GM12878 (cell line): ENCODE results near the gene DRD2. TPM values are rescaled to one million over a fixed set of nuclear protein-coding genes. Genes with fewer than 3 reads are reported as not detected.

Experiments used
- ATAC-seq: fragments of 200-7000 bp; cut with Tn5 transposase; 3 replicates; pipeline ENCODE4 v1.9.1; 2020; ENCODE audit warnings: mild to moderate bottlenecking, moderate library complexity
- BruUV-seq: library from RNA; stranded (reverse); fragments of 400-500 nt; replicated peaks from 2 replicates; lab custom pipeline; 2021; lab: Mats Ljungman, UMichigan
- CTCF ChIA-PET: fragments of 300-600 bp; sonication (Branson Sonifier 250); formaldehyde crosslinking; extraction: SDS; loops from one replicate; lab custom pipeline; 2021; ENCODE audit warnings: inconsistent platforms; lab: Yijun Ruan, JAX
- POLR2A ChIA-PET: fragments of 350-600 bp; formaldehyde crosslinking; extraction: SDS; loops from one replicate; lab custom pipeline; 2021; ENCODE audit warnings: inconsistent platforms; lab: Charles Lee
- RAD21 ChIA-PET: fragments of 300-600 bp; sonication (Branson Sonifier 250); formaldehyde crosslinking; loops from one replicate; lab custom pipeline; 2023; ENCODE audit warnings: antibody characterized with exemption; ENCODE audit not compliant: unreplicated experiment; lab: Charles Lee
- SMC1A ChIA-PET: fragments of 300-600 bp; sonication (Branson Sonifier 250); formaldehyde crosslinking; loops from one replicate; lab custom pipeline; 2023; ENCODE audit not compliant: unreplicated experiment, uncharacterized antibody; lab: Charles Lee
- DNase-seq: peaks from one replicate; pipeline ENCODE4 v3.0.0-alpha.2; 2011; ENCODE audit warnings: low read depth, low spot score
- FAIRE-seq: peaks from 3 replicates; lab custom pipeline; 2011; peaks lifted over from hg19 to GRCh38; lab: Jason Lieb, UNC
- H2AFZ ChIP-seq: 2 replicates; pipeline ENCODE4 v1.6.0; 2011; ENCODE audit warnings: low read depth, low read length, control low read depth; ENCODE audit not compliant: control insufficient read depth
- H3K27ac ChIP-seq: 2 replicates; pipeline ENCODE4 v1.5.1; 2011; ENCODE audit warnings: control low read depth; ENCODE audit not compliant: control insufficient read depth, insufficient read depth
- H3K27me3 ChIP-seq, 2 experiments: replicated peaks in 1 of 2; 2 replicates each; pipeline versions ENCODE4 v1.6.0 to v1.6.1; 2011; ENCODE audit warnings: low read length in 1 of 2; ENCODE audit not compliant: control insufficient read depth in 2 of 2, insufficient read depth in 2 of 2
- H3K36me3 ChIP-seq, 2 experiments: 2 replicates each; pipeline ENCODE4 v1.5.1; 2011; ENCODE audit warnings: low read length in 1 of 2; ENCODE audit not compliant: control insufficient read depth in 2 of 2, insufficient read depth in 2 of 2
- H3K4me1 ChIP-seq: 2 replicates; pipeline ENCODE4 v1.6.1; 2011; ENCODE audit warnings: mild to moderate bottlenecking, low read length, moderate library complexity, mixed read lengths; ENCODE audit not compliant: control insufficient read depth, insufficient read depth
- H3K4me2 ChIP-seq: 2 replicates; pipeline ENCODE4 v1.6.0; 2011; ENCODE audit warnings: control low read depth; ENCODE audit not compliant: control insufficient read depth, insufficient read depth
- H3K4me3 ChIP-seq: fragments of 200-600 bp; sonication (generic); 2 replicates; pipeline ENCODE4 v1.5.1; 2016
- H3K79me2 ChIP-seq: 2 replicates; pipeline ENCODE4 v1.6.0; 2011; ENCODE audit warnings: low read length; ENCODE audit not compliant: control insufficient read depth, insufficient read depth
- H3K9ac ChIP-seq: 2 replicates; pipeline ENCODE4 v1.8.0; 2011; ENCODE audit warnings: low read length, control low read depth, mixed read lengths; ENCODE audit not compliant: control insufficient read depth, insufficient read depth
- H3K9me3 ChIP-seq: replicated peaks from 3 replicates; pipeline ENCODE4 v1.5.1; 2011; ENCODE audit warnings: mild to moderate bottlenecking, low read length; ENCODE audit not compliant: control insufficient read depth, insufficient read depth
- H4K20me1 ChIP-seq: 2 replicates; pipeline ENCODE4 v1.6.0; 2011; ENCODE audit not compliant: control insufficient read depth, insufficient read depth
- ATF7 ChIP-seq: fragments of 450-650 bp; IDR thresholded peaks from 2 replicates; pipeline ENCODE4 v1.6.1; 2016; ENCODE audit warnings: low read depth, mild to moderate bottlenecking
- BCL11A ChIP-seq: IDR thresholded peaks from 2 replicates; pipeline ENCODE4 v1.6.1; 2011; ENCODE audit warnings: low read depth, low read length
- NBN ChIP-seq: fragments of 450-650 bp; IDR thresholded peaks from 2 replicates; pipeline ENCODE4 v1.6.1; 2016
- PML ChIP-seq: IDR thresholded peaks from 2 replicates; pipeline ENCODE4 v1.6.1; 2012; ENCODE audit warnings: low read length, inconsistent platforms
- RBBP5 ChIP-seq: fragments of 200-600 bp; sonication (generic); conservative IDR thresholded peaks from 2 replicates; pipeline ENCODE4 v1.6.1; 2016
- SIN3A ChIP-seq: IDR thresholded peaks from 2 replicates; pipeline ENCODE4 v1.6.1; 2012; ENCODE audit warnings: low read depth, low read length, improper control_type of control experiment
- SPI1 ChIP-seq: IDR thresholded peaks from 2 replicates; pipeline ENCODE4 v1.6.1; 2011; ENCODE audit warnings: low read depth, mild to moderate bottlenecking, low read length, moderate library complexity, borderline replicate concordance; ENCODE audit not compliant: insufficient read depth
- WGBS: methylation state at CpG from one replicate; pipeline ENCODE4 v1.1.6; 2016; ENCODE audit warnings: low lambda C conversion rate; ENCODE audit not compliant: insufficient replicate concordance, insufficient coverage; ENCODE audit errors: missing lambda C conversion rate; 5-methylcytosine and 5-hydroxymethylcytosine counted together
- in situ Hi-C: fragments of 300-500 bp; cut with MboI; formaldehyde crosslinking; loops from 9 replicates; pipeline ENCODE4 v1.14.3; 2018; ENCODE audit warnings: mixed read lengths
- intact Hi-C: fragments of 100-400 bp; cut with micrococcal nuclease; formaldehyde crosslinking; loops from one replicate; pipeline ENCODE4 v1.14.2; 2022; ENCODE audit not compliant: unreplicated experiment
- polyA plus RNA-seq, 11 experiments: library from polyadenylated mRNA; depleted of rRNA in 4 of 11; unstranded in 6 of 11; stranded (reverse) in 5 of 11; fragments of >200 nt; fragmentation: Nextera tagmentation in 4 of 11; fragmentation: Illumina TruSeq in 1 of 11; extraction: Ambion mirVana in 4 of 11; extraction: Trizol in 1 of 11; gene quantifications; 1 replicate in 1 of 11; 2 replicates in 10 of 11; pipeline versions ENCODE4 v1.2.1 to v1.2.3, GENCODE V29; 2011 to 2016; ENCODE audit warnings: inconsistent platforms in 2 of 11, missing spikeins in 2 of 11, low read depth in 1 of 11
- total RNA-seq, 4 experiments: library from RNA; depleted of rRNA in 3 of 4; stranded (reverse); fragments of >200 nt in 3 of 4; fragmentation: Illumina TruSeq in 1 of 4; extraction: Trizol in 1 of 4; gene quantifications; 2 replicates each; pipeline versions ENCODE4 v1.2.1 to v1.2.3, GENCODE V29; 2013 to 2021
- TF ChIP-seq, protein P1 (sequence below): IDR thresholded peaks from 2 replicates; pipeline ENCODE4 v1.6.1; 2011; ENCODE audit warnings: borderline replicate concordance, low read depth, mild to moderate bottlenecking, moderate library complexity, mixed read lengths, low read length; ENCODE audit not compliant: insufficient read depth; ENCODE audit errors: extremely low read length
- TF ChIP-seq, protein P2 (sequence below): fragments of 450-650 bp; IDR thresholded peaks from 2 replicates; pipeline ENCODE4 v1.6.1; 2017; ENCODE audit warnings: borderline replicate concordance
- TF ChIP-seq, protein P3 (sequence below): fragments of 450-650 bp; IDR thresholded peaks from 2 replicates; pipeline ENCODE4 v1.6.1; 2017; ENCODE audit warnings: low read depth, mild to moderate bottlenecking, moderate library complexity

The DRD2 gene
- total and polyA plus RNA-seq, 10 of the 15 experiments (the other 5 are each of a cell fraction or from before 2014, with no cell fraction given), result not detected

DNA sequence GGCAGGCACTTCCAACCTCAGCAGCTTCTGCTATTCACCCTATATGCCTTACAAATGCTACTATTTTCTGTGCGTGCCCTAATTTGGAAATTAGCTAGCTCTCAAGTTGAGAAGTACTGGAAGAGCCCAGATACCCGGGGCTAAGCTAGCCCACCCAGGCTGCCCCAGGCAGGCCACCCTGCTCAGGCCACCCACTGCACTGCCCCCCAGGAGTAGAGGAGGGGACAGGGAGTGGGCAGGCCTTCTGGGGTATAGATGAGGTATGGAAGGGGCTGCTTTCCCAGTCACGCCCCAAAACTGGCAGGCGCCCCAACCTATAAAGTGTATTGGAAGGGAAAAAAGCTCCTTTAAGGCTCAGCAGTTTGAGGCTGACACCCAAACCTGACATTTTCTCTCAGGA, 43.5 kb downstream of the DRD2 start:
- ChIA-PET CTCF (no interaction called here), POLR2A (no interaction called here), SMC1A (no interaction called here), RAD21 (no interaction called here)
- DNase-seq, result no peak
- 36% methylated on average over 4 of the region's 4 CpGs for WGBS
- intact Hi-C loops, result no loop called here
- Histone ChIP-seq H3K27ac (no peak overlapping the region), H3K4me3 (no peak overlapping the region), H3K9ac (no peak overlapping the region), H3K79me2 (no peaks in the 10 kb centered on the region), H3K27me3 (peaks cover 0 to 2% of the 10 kb centered on the region in 2 experiments; a peak in 1 of 4 replicates), H3K4me2 (no peak overlapping the region), H3K9me3 (no peaks in the 10 kb centered on the region), H2AFZ (no peak overlapping the region), H4K20me1 (no peaks in the 10 kb centered on the region), H3K4me1 (no peaks in the 10 kb centered on the region), H3K36me3 (no peaks in the 10 kb centered on the region)
- no peak for FAIRE-seq
- no peak for TF ChIP-seq PML
- ATAC-seq, result no peak
- in situ Hi-C loops, result no loop called here
- BruUV-seq, result no TSS peak

DNA sequence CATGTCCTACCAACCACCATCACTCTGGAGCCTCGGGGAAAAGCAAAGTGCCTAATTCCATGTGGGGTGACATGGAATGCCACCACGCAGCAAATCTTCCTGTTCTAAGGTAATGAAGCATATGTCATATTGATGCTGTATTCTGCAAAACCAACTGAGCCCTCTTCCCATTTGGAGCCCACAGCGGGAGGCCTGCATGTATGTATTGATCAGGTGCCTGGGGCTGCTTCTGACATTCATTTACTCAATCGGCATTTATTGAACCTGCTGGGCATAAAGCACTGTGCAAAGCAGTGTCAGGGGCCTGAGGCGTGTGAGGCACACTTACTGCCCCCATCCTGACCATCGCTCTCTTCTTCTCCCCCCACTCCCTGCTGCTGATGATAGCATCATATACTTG, 48.5 kb downstream of the DRD2 start:
- Histone ChIP-seq H3K9ac (no peak overlapping the region), H3K79me2 (no peaks in the 10 kb centered on the region), H3K36me3 (no peaks in the 10 kb centered on the region), H3K4me2 (no peak overlapping the region), H3K4me1 (no peaks in the 10 kb centered on the region), H3K27ac (no peak overlapping the region), H4K20me1 (no peaks in the 10 kb centered on the region), H3K9me3 (no peaks in the 10 kb centered on the region), H3K4me3 (no peak overlapping the region), H2AFZ (no peak overlapping the region), H3K27me3 (no peaks in the 10 kb centered on the region)
- ChIA-PET POLR2A (no interaction called here), CTCF (no interaction called here), SMC1A (no interaction called here), RAD21 (no interaction called here)
- in situ Hi-C loops, result no loop called here
- no peak for DNase-seq
- WGBS, result 30% methylated on average over 6 of the region's 6 CpGs
- intact Hi-C loops, result no loop called here
- BruUV-seq, result no TSS peak
- no peak for FAIRE-seq
- ATAC-seq, result no peak
- TF ChIP-seq RBBP5 (no peak), PML (no peak), BCL11A (no peak), SPI1 (no peak), SIN3A (no peak), ATF7 (no peak), NBN (no peak)
- TF ChIP-seq, protein P1, sequence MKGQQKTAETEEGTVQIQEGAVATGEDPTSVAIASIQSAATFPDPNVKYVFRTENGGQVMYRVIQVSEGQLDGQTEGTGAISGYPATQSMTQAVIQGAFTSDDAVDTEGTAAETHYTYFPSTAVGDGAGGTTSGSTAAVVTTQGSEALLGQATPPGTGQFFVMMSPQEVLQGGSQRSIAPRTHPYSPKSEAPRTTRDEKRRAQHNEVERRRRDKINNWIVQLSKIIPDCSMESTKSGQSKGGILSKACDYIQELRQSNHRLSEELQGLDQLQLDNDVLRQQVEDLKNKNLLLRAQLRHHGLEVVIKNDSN, result no peak
- TF ChIP-seq, protein P2, sequence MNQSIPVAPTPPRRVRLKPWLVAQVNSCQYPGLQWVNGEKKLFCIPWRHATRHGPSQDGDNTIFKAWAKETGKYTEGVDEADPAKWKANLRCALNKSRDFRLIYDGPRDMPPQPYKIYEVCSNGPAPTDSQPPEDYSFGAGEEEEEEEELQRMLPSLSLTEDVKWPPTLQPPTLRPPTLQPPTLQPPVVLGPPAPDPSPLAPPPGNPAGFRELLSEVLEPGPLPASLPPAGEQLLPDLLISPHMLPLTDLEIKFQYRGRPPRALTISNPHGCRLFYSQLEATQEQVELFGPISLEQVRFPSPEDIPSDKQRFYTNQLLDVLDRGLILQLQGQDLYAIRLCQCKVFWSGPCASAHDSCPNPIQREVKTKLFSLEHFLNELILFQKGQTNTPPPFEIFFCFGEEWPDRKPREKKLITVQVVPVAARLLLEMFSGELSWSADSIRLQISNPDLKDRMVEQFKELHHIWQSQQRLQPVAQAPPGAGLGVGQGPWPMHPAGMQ, result no peak
- TF ChIP-seq, protein P3, sequence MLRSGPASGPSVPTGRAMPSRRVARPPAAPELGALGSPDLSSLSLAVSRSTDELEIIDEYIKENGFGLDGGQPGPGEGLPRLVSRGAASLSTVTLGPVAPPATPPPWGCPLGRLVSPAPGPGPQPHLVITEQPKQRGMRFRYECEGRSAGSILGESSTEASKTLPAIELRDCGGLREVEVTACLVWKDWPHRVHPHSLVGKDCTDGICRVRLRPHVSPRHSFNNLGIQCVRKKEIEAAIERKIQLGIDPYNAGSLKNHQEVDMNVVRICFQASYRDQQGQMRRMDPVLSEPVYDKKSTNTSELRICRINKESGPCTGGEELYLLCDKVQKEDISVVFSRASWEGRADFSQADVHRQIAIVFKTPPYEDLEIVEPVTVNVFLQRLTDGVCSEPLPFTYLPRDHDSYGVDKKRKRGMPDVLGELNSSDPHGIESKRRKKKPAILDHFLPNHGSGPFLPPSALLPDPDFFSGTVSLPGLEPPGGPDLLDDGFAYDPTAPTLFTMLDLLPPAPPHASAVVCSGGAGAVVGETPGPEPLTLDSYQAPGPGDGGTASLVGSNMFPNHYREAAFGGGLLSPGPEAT, result no peak
